Neural cell (in vitro differentiated cells): ENCODE data around the gene RIMS4. TPM values are rescaled to one million over a fixed set of nuclear protein-coding genes. Genes with fewer than 3 reads are reported as not detected.

Experiments
- H2AFZ ChIP-seq: fragments of 200-600, 300-800 bp; sonication (generic), shearing (Covaris generic); 2 replicates; pipeline ENCODE4 v1.6.0; 2014; ENCODE audit warnings: low read depth, mild to moderate bottlenecking, antibody characterized with exemption, low read length, moderate library complexity
- H3F3A ChIP-seq: fragments of 200-600 bp; shearing (Covaris generic); 2 replicates; pipeline ENCODE4 v1.6.1; 2016; ENCODE audit warnings: mild to moderate bottlenecking, moderate library complexity, mixed read lengths, antibody characterized with exemption, low read length; ENCODE audit not compliant: insufficient read depth, poor library complexity, severe bottlenecking
- H3K27ac ChIP-seq: fragments of 200-600, 300-800 bp; sonication (generic), shearing (Covaris generic); 2 replicates; pipeline ENCODE4 v1.5.1; 2014; ENCODE audit warnings: mild to moderate bottlenecking, low read length, moderate library complexity
- H3K27me3 ChIP-seq: fragments of 300-800, 200-600 bp; sonication (generic), shearing (Covaris generic); 2 replicates; pipeline ENCODE4 v1.6.0; 2014; ENCODE audit warnings: mild to moderate bottlenecking, low read depth, low read length, moderate library complexity; ENCODE audit not compliant: insufficient read depth
- H3K36me3 ChIP-seq: fragments of 300-800, 200-600 bp; sonication (generic), shearing (Covaris generic); 2 replicates; pipeline ENCODE4 v1.5.1; 2014; ENCODE audit warnings: mild to moderate bottlenecking, antibody characterized with exemption, low read length, moderate library complexity; ENCODE audit not compliant: insufficient read depth
- H3K4me2 ChIP-seq: fragments of 300-800, 200-600 bp; sonication (generic), shearing (Covaris generic); 2 replicates; pipeline ENCODE4 v1.6.0; 2014; ENCODE audit warnings: mild to moderate bottlenecking, low read length
- H3K4me3 ChIP-seq: fragments of 300-800, 200-600 bp; sonication (generic), shearing (Covaris generic); 2 replicates; pipeline ENCODE4 v1.5.1; 2014; ENCODE audit warnings: mild to moderate bottlenecking, low read length, moderate library complexity
- H3K79me2 ChIP-seq: fragments of 200-600 bp; shearing (Covaris generic); replicated peaks from 2 replicates; pipeline ENCODE4 v1.6.0; 2014; ENCODE audit warnings: mild to moderate bottlenecking, low read length, moderate library complexity; ENCODE audit not compliant: insufficient read depth
- H3K9ac ChIP-seq: fragments of 300-800, 200-600 bp; sonication (generic), shearing (Covaris generic); 2 replicates; pipeline ENCODE4 v1.6.1; 2016; ENCODE audit warnings: mild to moderate bottlenecking, low read length, mixed read lengths
- H3K9me2 ChIP-seq: fragments of 200-600 bp; shearing (Covaris generic); 2 replicates; pipeline ENCODE4 v1.6.1; 2016; ENCODE audit warnings: mild to moderate bottlenecking, low read length, mixed read lengths; ENCODE audit not compliant: insufficient read depth
- H3K9me3 ChIP-seq: fragments of 200-600, 300-800 bp; sonication (generic), shearing (Covaris generic); 2 replicates; pipeline ENCODE4 v1.6.1; 2016; ENCODE audit warnings: mild to moderate bottlenecking, mixed run types, low read length, moderate library complexity, mixed read lengths
- H4K20me1 ChIP-seq: fragments of 200-600 bp; shearing (Covaris generic); 2 replicates; pipeline ENCODE4 v1.6.1; 2016; ENCODE audit warnings: mild to moderate bottlenecking, mixed run types; ENCODE audit not compliant: insufficient read depth
- EP300 ChIP-seq: fragments of 450-650 bp; conservative IDR thresholded peaks from 2 replicates; pipeline ENCODE4 v1.6.1; 2014; ENCODE audit warnings: antibody characterized with exemption, mild to moderate bottlenecking, moderate library complexity; ENCODE audit not compliant: poor library complexity, severe bottlenecking
- EZH2 ChIP-seq: fragments of 200-600, 300-800 bp; shearing (Covaris generic), sonication (generic); IDR thresholded peaks from 2 replicates; pipeline ENCODE4 v1.6.1; 2014; ENCODE audit warnings: antibody characterized with exemption, low read length, borderline replicate concordance, mild to moderate bottlenecking; ENCODE audit not compliant: insufficient read depth, poor library complexity, severe bottlenecking
- MXI1 ChIP-seq: fragments of 450-650 bp; conservative IDR thresholded peaks from 2 replicates; pipeline ENCODE4 v1.6.1; 2014; ENCODE audit warnings: antibody characterized with exemption, mild to moderate bottlenecking; ENCODE audit not compliant: poor library complexity, severe bottlenecking
- POLR2AphosphoS5 ChIP-seq: IDR thresholded peaks from 2 replicates; pipeline ENCODE4 v1.6.1; 2012
- RAD21 ChIP-seq: fragments of 450-650 bp; conservative IDR thresholded peaks from 2 replicates; pipeline ENCODE4 v1.6.1; 2014; ENCODE audit warnings: antibody characterized with exemption, mild to moderate bottlenecking, moderate library complexity
- SMC3 ChIP-seq: fragments of 450-650 bp; conservative IDR thresholded peaks from 2 replicates; pipeline ENCODE4 v1.6.1; 2014; ENCODE audit warnings: antibody characterized with exemption, mild to moderate bottlenecking, moderate library complexity; ENCODE audit not compliant: poor library complexity
- TAF1 ChIP-seq: IDR thresholded peaks from 2 replicates; pipeline ENCODE4 v1.6.1; 2012; ENCODE audit warnings: low read depth
- polyA plus RNA-seq: library from polyadenylated mRNA; depleted of rRNA; stranded (reverse); fragments of >200 nt; gene quantifications from 2 replicates; pipeline ENCODE4 v1.2.3, GENCODE V29; 2014
- TF ChIP-seq, protein P1 (sequence below): fragments of 450-650 bp; IDR thresholded peaks from 2 replicates; pipeline ENCODE4 v1.5.1; 2014; ENCODE audit warnings: antibody characterized with exemption, mild to moderate bottlenecking, moderate library complexity; ENCODE audit not compliant: poor library complexity, severe bottlenecking
- TF ChIP-seq, protein P2 (sequence below): IDR thresholded peaks from 2 replicates; pipeline ENCODE4 v1.6.1; 2012; ENCODE audit warnings: borderline replicate concordance

The RIMS4 gene
- polyA plus RNA-seq, 1 donor from 2014 or later, result 40.6 TPM

DNA sequence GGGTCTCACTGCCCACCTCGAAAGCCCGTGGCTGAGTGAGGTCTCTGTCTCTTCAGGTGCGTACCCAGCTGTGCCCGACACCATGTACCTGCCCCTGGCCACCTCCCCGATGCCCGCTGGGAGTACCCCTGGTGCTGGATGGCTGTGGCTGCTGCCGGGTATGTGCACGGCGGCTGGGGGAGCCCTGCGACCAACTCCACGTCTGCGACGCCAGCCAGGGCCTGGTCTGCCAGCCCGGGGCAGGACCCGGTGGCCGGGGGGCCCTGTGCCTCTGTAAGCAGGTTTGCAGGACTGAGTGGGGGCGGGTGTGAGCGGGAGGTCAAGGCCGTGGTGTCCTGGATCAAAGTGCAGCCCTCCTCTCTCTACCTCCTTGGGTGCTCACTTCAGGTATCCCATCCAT, 90.5 kb downstream of the RIMS4 start:
- Histone ChIP-seq H3F3A (no peaks in the 10 kb centered on the region), H3K4me2 (no peak overlapping the region), H3K9me2 (no peaks in the 10 kb centered on the region), H3K9ac (no peak overlapping the region), H3K79me2 (no peaks in the 10 kb centered on the region), H4K20me1 (no peaks in the 10 kb centered on the region), H2AFZ (no peak overlapping the region), H3K27me3 (no peaks in the 10 kb centered on the region), H3K36me3 (no peaks in the 10 kb centered on the region), H3K9me3 (no peaks in the 10 kb centered on the region), H3K4me3 (no peak overlapping the region), H3K27ac (no peak overlapping the region)
- TF ChIP-seq TAF1 (no peak), POLR2AphosphoS5 (no peak), RAD21 (no peak), SMC3 (no peak), EP300 (no peak)
- TF ChIP-seq, protein P1, sequence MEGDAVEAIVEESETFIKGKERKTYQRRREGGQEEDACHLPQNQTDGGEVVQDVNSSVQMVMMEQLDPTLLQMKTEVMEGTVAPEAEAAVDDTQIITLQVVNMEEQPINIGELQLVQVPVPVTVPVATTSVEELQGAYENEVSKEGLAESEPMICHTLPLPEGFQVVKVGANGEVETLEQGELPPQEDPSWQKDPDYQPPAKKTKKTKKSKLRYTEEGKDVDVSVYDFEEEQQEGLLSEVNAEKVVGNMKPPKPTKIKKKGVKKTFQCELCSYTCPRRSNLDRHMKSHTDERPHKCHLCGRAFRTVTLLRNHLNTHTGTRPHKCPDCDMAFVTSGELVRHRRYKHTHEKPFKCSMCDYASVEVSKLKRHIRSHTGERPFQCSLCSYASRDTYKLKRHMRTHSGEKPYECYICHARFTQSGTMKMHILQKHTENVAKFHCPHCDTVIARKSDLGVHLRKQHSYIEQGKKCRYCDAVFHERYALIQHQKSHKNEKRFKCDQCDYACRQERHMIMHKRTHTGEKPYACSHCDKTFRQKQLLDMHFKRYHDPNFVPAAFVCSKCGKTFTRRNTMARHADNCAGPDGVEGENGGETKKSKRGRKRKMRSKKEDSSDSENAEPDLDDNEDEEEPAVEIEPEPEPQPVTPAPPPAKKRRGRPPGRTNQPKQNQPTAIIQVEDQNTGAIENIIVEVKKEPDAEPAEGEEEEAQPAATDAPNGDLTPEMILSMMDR, result no peak

DNA sequence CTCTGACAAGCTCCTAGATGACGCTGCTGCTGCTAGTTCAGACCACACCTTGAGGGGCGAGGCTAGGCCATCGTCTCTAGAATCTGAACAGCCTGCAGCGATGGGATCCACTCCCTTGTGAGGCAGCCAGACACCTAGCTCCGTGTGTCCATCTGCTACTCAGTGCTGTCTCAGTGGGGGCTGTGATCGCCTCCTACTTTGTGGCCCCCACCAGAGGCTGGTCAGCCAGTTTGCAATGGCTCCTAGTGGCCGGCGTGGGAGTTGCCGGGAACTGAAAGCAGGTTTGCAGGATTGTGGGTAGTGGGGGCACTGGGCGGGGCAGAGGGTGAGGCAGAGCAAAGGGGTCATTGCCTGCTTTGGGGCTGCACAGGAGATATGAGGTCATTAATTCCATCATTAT, 92.4 kb downstream of the RIMS4 start:
- no peaks in the 10 kb centered on the region for H3K9me3 ChIP-seq
- no peak overlapping the region for H3K4me3 ChIP-seq
- H3K27ac ChIP-seq, result no peak overlapping the region
- H3K9ac ChIP-seq, result no peak overlapping the region
- H3K27me3 ChIP-seq, result no peaks in the 10 kb centered on the region
- no peak for TF ChIP-seq TAF1
- TF ChIP-seq POLR2AphosphoS5, result no peak
- no peak for TF ChIP-seq MXI1
- TF ChIP-seq, protein P2, sequence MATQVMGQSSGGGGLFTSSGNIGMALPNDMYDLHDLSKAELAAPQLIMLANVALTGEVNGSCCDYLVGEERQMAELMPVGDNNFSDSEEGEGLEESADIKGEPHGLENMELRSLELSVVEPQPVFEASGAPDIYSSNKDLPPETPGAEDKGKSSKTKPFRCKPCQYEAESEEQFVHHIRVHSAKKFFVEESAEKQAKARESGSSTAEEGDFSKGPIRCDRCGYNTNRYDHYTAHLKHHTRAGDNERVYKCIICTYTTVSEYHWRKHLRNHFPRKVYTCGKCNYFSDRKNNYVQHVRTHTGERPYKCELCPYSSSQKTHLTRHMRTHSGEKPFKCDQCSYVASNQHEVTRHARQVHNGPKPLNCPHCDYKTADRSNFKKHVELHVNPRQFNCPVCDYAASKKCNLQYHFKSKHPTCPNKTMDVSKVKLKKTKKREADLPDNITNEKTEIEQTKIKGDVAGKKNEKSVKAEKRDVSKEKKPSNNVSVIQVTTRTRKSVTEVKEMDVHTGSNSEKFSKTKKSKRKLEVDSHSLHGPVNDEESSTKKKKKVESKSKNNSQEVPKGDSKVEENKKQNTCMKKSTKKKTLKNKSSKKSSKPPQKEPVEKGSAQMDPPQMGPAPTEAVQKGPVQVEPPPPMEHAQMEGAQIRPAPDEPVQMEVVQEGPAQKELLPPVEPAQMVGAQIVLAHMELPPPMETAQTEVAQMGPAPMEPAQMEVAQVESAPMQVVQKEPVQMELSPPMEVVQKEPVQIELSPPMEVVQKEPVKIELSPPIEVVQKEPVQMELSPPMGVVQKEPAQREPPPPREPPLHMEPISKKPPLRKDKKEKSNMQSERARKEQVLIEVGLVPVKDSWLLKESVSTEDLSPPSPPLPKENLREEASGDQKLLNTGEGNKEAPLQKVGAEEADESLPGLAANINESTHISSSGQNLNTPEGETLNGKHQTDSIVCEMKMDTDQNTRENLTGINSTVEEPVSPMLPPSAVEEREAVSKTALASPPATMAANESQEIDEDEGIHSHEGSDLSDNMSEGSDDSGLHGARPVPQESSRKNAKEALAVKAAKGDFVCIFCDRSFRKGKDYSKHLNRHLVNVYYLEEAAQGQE, result no peak
- no peak for TF ChIP-seq EZH2
- TF ChIP-seq SMC3, result no peak
- TF ChIP-seq EP300, result no peak
- no peak for TF ChIP-seq RAD21
- TF ChIP-seq, protein P1, result no peak
- H4K20me1 ChIP-seq, result no peaks in the 10 kb centered on the region
- no peak overlapping the region for H3K4me2 ChIP-seq
- H3K36me3 ChIP-seq, result no peaks in the 10 kb centered on the region
- no peaks in the 10 kb centered on the region for H3F3A ChIP-seq
- no peaks in the 10 kb centered on the region for H3K9me2 ChIP-seq
- no peaks in the 10 kb centered on the region for H3K79me2 ChIP-seq
- no peak overlapping the region for H2AFZ ChIP-seq
